GM12878 (cell line): ENCODE results near the gene GREM1. TPM values are rescaled to one million over a fixed set of nuclear protein-coding genes. Genes with fewer than 3 reads are reported as not detected.

ENCODE experiments used
- ATAC-seq: fragments of 200-7000 bp; cut with Tn5 transposase; 3 replicates; pipeline ENCODE4 v1.9.1; 2020; ENCODE audit warnings: mild to moderate bottlenecking, moderate library complexity
- BruUV-seq: library from RNA; stranded (reverse); fragments of 400-500 nt; replicated peaks from 2 replicates; lab custom pipeline; 2021; lab: Mats Ljungman, UMichigan
- CTCF ChIA-PET: fragments of 300-600 bp; sonication (Branson Sonifier 250); formaldehyde crosslinking; extraction: SDS; loops from one replicate; lab custom pipeline; 2021; ENCODE audit warnings: inconsistent platforms; lab: Yijun Ruan, JAX
- POLR2A ChIA-PET: fragments of 350-600 bp; formaldehyde crosslinking; extraction: SDS; loops from one replicate; lab custom pipeline; 2021; ENCODE audit warnings: inconsistent platforms; lab: Charles Lee
- RAD21 ChIA-PET: fragments of 300-600 bp; sonication (Branson Sonifier 250); formaldehyde crosslinking; loops from one replicate; lab custom pipeline; 2023; ENCODE audit warnings: antibody characterized with exemption; ENCODE audit not compliant: unreplicated experiment; lab: Charles Lee
- SMC1A ChIA-PET: fragments of 300-600 bp; sonication (Branson Sonifier 250); formaldehyde crosslinking; loops from one replicate; lab custom pipeline; 2023; ENCODE audit not compliant: unreplicated experiment, uncharacterized antibody; lab: Charles Lee
- DNase-seq: peaks from one replicate; pipeline ENCODE4 v3.0.0-alpha.2; 2011; ENCODE audit warnings: low read depth, low spot score
- FAIRE-seq: peaks from 3 replicates; lab custom pipeline; 2011; peaks lifted over from hg19 to GRCh38; lab: Jason Lieb, UNC
- H2AFZ ChIP-seq: 2 replicates; pipeline ENCODE4 v1.6.0; 2011; ENCODE audit warnings: low read depth, low read length, control low read depth; ENCODE audit not compliant: control insufficient read depth
- H3K27ac ChIP-seq: 2 replicates; pipeline ENCODE4 v1.5.1; 2011; ENCODE audit warnings: control low read depth; ENCODE audit not compliant: control insufficient read depth, insufficient read depth
- H3K27me3 ChIP-seq, 2 experiments: replicated peaks in 1 of 2; 2 replicates each; pipeline versions ENCODE4 v1.6.0 to v1.6.1; 2011; ENCODE audit warnings: low read length in 1 of 2; ENCODE audit not compliant: control insufficient read depth in 2 of 2, insufficient read depth in 2 of 2
- H3K36me3 ChIP-seq, 2 experiments: 2 replicates each; pipeline ENCODE4 v1.5.1; 2011; ENCODE audit warnings: low read length in 1 of 2; ENCODE audit not compliant: control insufficient read depth in 2 of 2, insufficient read depth in 2 of 2
- H3K4me1 ChIP-seq: 2 replicates; pipeline ENCODE4 v1.6.1; 2011; ENCODE audit warnings: mild to moderate bottlenecking, low read length, moderate library complexity, mixed read lengths; ENCODE audit not compliant: control insufficient read depth, insufficient read depth
- H3K4me2 ChIP-seq: 2 replicates; pipeline ENCODE4 v1.6.0; 2011; ENCODE audit warnings: control low read depth; ENCODE audit not compliant: control insufficient read depth, insufficient read depth
- H3K4me3 ChIP-seq: fragments of 200-600 bp; sonication (generic); 2 replicates; pipeline ENCODE4 v1.5.1; 2016
- H3K79me2 ChIP-seq: 2 replicates; pipeline ENCODE4 v1.6.0; 2011; ENCODE audit warnings: low read length; ENCODE audit not compliant: control insufficient read depth, insufficient read depth
- H3K9ac ChIP-seq: 2 replicates; pipeline ENCODE4 v1.8.0; 2011; ENCODE audit warnings: low read length, control low read depth, mixed read lengths; ENCODE audit not compliant: control insufficient read depth, insufficient read depth
- H3K9me3 ChIP-seq: replicated peaks from 3 replicates; pipeline ENCODE4 v1.5.1; 2011; ENCODE audit warnings: mild to moderate bottlenecking, low read length; ENCODE audit not compliant: control insufficient read depth, insufficient read depth
- H4K20me1 ChIP-seq: 2 replicates; pipeline ENCODE4 v1.6.0; 2011; ENCODE audit not compliant: control insufficient read depth, insufficient read depth
- BHLHE40 ChIP-seq, 2 experiments: fragments of 450-650 bp in 1 of 2; IDR thresholded peaks; 2 replicates each; pipeline ENCODE4 v1.6.1; 2011 to 2017; ENCODE audit warnings: low read depth in 2 of 2, borderline replicate concordance in 1 of 2, improper control_type of control experiment in 1 of 2, low read length in 1 of 2, mild to moderate bottlenecking in 1 of 2
- CHD2 ChIP-seq: IDR thresholded peaks from 2 replicates; pipeline ENCODE4 v1.6.1; 2011; ENCODE audit warnings: low read depth, low read length, improper control_type of control experiment, borderline replicate concordance
- CREB1 ChIP-seq: IDR thresholded peaks from 2 replicates; pipeline ENCODE4 v1.6.1; 2012; ENCODE audit warnings: low read depth, mild to moderate bottlenecking, inconsistent platforms
- ESRRA ChIP-seq: IDR thresholded peaks from 2 replicates; pipeline ENCODE4 v1.6.1; 2012; ENCODE audit warnings: mild to moderate bottlenecking, low read length, improper control_type of control experiment
- HDAC2 ChIP-seq: fragments of 200-600 bp; sonication (generic); IDR thresholded peaks from 2 replicates; pipeline ENCODE4 v1.6.1; 2017
- MEF2A ChIP-seq: IDR thresholded peaks from 2 replicates; pipeline ENCODE4 v1.6.1; 2011; ENCODE audit warnings: low read depth, mild to moderate bottlenecking, low read length, moderate library complexity; ENCODE audit not compliant: insufficient read depth
- MTA3 ChIP-seq: IDR thresholded peaks from 2 replicates; pipeline ENCODE4 v1.6.1; 2012; ENCODE audit warnings: low read length, inconsistent platforms, borderline replicate concordance
- NBN ChIP-seq: fragments of 450-650 bp; IDR thresholded peaks from 2 replicates; pipeline ENCODE4 v1.6.1; 2016
- NFXL1 ChIP-seq: fragments of 450-650 bp; IDR thresholded peaks from 2 replicates; pipeline ENCODE4 v1.6.1; 2017; ENCODE audit warnings: antibody characterized with exemption, mild to moderate bottlenecking, borderline replicate concordance
- POU2F2 ChIP-seq: IDR thresholded peaks from 3 replicates; pipeline ENCODE4 v1.6.1; 2011; ENCODE audit warnings: low read depth, mild to moderate bottlenecking, low read length, borderline replicate concordance
- RB1 ChIP-seq: fragments of 450-650 bp; formaldehyde crosslinking; IDR thresholded peaks from 2 replicates; pipeline ENCODE4 v1.6.1; 2017; ENCODE audit warnings: mild to moderate bottlenecking, borderline replicate concordance
- SIX5 ChIP-seq: IDR thresholded peaks from 2 replicates; pipeline ENCODE4 v1.6.1; 2011; ENCODE audit warnings: mild to moderate bottlenecking, low read depth, low read length, moderate library complexity; ENCODE audit not compliant: severe bottlenecking
- SREBF1 ChIP-seq: IDR thresholded peaks from 2 replicates; pipeline ENCODE4 v1.6.1; 2012; ENCODE audit warnings: mild to moderate bottlenecking, low read length
- WGBS: methylation state at CpG from one replicate; pipeline ENCODE4 v1.1.6; 2016; ENCODE audit warnings: low lambda C conversion rate; ENCODE audit not compliant: insufficient replicate concordance, insufficient coverage; ENCODE audit errors: missing lambda C conversion rate; 5-methylcytosine and 5-hydroxymethylcytosine counted together
- in situ Hi-C: fragments of 300-500 bp; cut with MboI; formaldehyde crosslinking; loops from 9 replicates; pipeline ENCODE4 v1.14.3; 2018; ENCODE audit warnings: mixed read lengths
- intact Hi-C: fragments of 100-400 bp; cut with micrococcal nuclease; formaldehyde crosslinking; loops from one replicate; pipeline ENCODE4 v1.14.2; 2022; ENCODE audit not compliant: unreplicated experiment
- polyA plus RNA-seq, 11 experiments: library from polyadenylated mRNA; depleted of rRNA in 4 of 11; unstranded in 6 of 11; stranded (reverse) in 5 of 11; fragments of >200 nt; fragmentation: Nextera tagmentation in 4 of 11; fragmentation: Illumina TruSeq in 1 of 11; extraction: Ambion mirVana in 4 of 11; extraction: Trizol in 1 of 11; gene quantifications; 1 replicate in 1 of 11; 2 replicates in 10 of 11; pipeline versions ENCODE4 v1.2.1 to v1.2.3, GENCODE V29; 2011 to 2016; ENCODE audit warnings: inconsistent platforms in 2 of 11, missing spikeins in 2 of 11, low read depth in 1 of 11
- total RNA-seq, 4 experiments: library from RNA; depleted of rRNA in 3 of 4; stranded (reverse); fragments of >200 nt in 3 of 4; fragmentation: Illumina TruSeq in 1 of 4; extraction: Trizol in 1 of 4; gene quantifications; 2 replicates each; pipeline versions ENCODE4 v1.2.1 to v1.2.3, GENCODE V29; 2013 to 2021

GREM1 gene
- total and polyA plus RNA-seq, 10 of the 15 experiments (the other 5 are each of a cell fraction or from before 2014, with no cell fraction given): 0.08 to 0.36 (median 0.08) TPM; not detected in 7

DNA sequence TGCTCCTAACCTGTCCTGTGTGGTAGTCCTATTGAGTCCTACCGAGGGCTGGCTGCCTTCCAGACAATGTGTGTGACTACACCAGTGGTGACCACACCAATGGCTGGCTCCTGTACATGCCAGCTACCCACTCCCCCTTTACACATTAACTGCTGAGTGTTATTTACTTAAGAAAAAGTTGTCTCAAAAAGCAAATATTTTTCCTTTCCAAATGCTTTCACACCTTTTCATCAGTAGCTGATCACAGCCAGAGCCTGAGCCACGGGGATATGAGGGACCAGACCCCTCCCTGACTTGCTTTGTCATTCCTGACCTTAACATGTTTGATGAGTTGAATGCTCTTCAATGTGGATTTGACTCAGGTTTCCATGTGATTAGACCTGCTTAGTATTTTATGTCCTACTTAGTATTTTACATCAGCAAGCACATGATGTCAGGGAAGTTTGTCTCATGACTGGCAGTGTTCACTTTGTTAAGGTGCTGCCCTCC is 29.6 kb upstream of the GREM1 start:
- H3K36me3 ChIP-seq: no peaks in the 10 kb centered on the region
- no TSS peak for BruUV-seq
- TF ChIP-seq POU2F2: no peak
- TF ChIP-seq SREBF1: no peak
- TF ChIP-seq CREB1: no peak
- no peak for TF ChIP-seq SIX5
- no peak for TF ChIP-seq MEF2A
- TF ChIP-seq BHLHE40 (IDR thresholded peaks at IDR 0.05; ENCODE audit: borderline replicate concordance in 1 of 2, low read depth in 2 of 2, low read length in 1 of 2): no peak
- no peak for TF ChIP-seq NFXL1
- TF ChIP-seq HDAC2: no peak
- TF ChIP-seq ESRRA: no peak
- TF ChIP-seq RB1: no peak
- TF ChIP-seq MTA3: no peak
- no peak for TF ChIP-seq NBN
- no peak for TF ChIP-seq CHD2
- H3K27me3 ChIP-seq: no peaks in the 10 kb centered on the region; a peak in 1 of 4 replicates
- intact Hi-C loops (loop anchor here (10.0 kb wide), 1 partner anchor 57 kb away; no protein-coding TSS in a partner anchor), in situ Hi-C loops (no loop called here)
- no peak overlapping the region for H2AFZ ChIP-seq
- POLR2A ChIA-PET: no interaction called here
- H3K9ac ChIP-seq: no peak overlapping the region
- H3K4me2 ChIP-seq: no peak overlapping the region
- RAD21 ChIA-PET: no interaction called here
- WGBS: 58% methylated on average over 2 of the region's 2 CpGs
- peaks cover 3% of the 10 kb centered on the region; the same call in 1 of the 2 replicates for H3K4me1 ChIP-seq
- no peaks in the 10 kb centered on the region for H3K9me3 ChIP-seq
- FAIRE-seq (no peak), DNase-seq (no peak), ATAC-seq (no peak)
- no peak overlapping the region for H3K4me3 ChIP-seq
- SMC1A ChIA-PET: interaction anchor here (1.1 kb wide), 1 partner anchor 155 kb away, joined by 3 read pairs; no protein-coding TSS in a partner anchor
- CTCF ChIA-PET: interaction anchor here (1.4 kb wide), 1 partner anchor 26 kb away, joined by 6 read pairs; no protein-coding TSS in a partner anchor
- no peak overlapping the region for H3K27ac ChIP-seq
- H4K20me1 ChIP-seq: no peaks in the 10 kb centered on the region
- no peaks in the 10 kb centered on the region for H3K79me2 ChIP-seq
